DMS79 (cell line): ENCODE measurements around the gene SCG3.

Experiments used
- DNase-seq: peaks from one replicate; lab custom pipeline; 2025; lab: John Stamatoyannopoulos, UW

Gene SCG3

GRCh38 chr15:51678096-51678495, 3.2 kb upstream of the SCG3 start:
- no peak for DNase-seq

GRCh38 chr15:51680321-51680720, 982 bp upstream of the SCG3 start:
- no peak for DNase-seq

GRCh38 chr15:51687565-51687964, 6.3 kb downstream of the SCG3 start:
- DNase-seq: no peak

GRCh38 chr15:51688863-51689262, 7.6 kb downstream of the SCG3 start:
- no peak for DNase-seq

GRCh38 chr15:51692154-51692553, 10.9 kb downstream of the SCG3 start:
- no peak for DNase-seq

- DNase-seq: no peak
Measured at GRCh38 chr15:51696566-51696965, 15.3 kb downstream of the SCG3 start.

GRCh38 chr15:51697163-51697562, 15.9 kb downstream of the SCG3 start:
- DNase-seq: no peak

- no peak for DNase-seq
Measured at GRCh38 chr15:51699373-51699772, 18.1 kb downstream of the SCG3 start.

GRCh38 chr15:51702710-51703109, 21.4 kb downstream of the SCG3 start:
- no peak for DNase-seq

- no peak for DNase-seq
Measured at GRCh38 chr15:51706291-51706690, 25.0 kb downstream of the SCG3 start.

- DNase-seq: no peak
Measured at GRCh38 chr15:51706926-51707608, 25.8 kb downstream of the SCG3 start.

GRCh38 chr15:51708013-51708412, 26.7 kb downstream of the SCG3 start:
- DNase-seq: no peak

GRCh38 chr15:51709031-51709430, 27.7 kb downstream of the SCG3 start:
- DNase-seq: no peak

GRCh38 chr15:51714162-51714561, 32.9 kb downstream of the SCG3 start:
- DNase-seq: no peak

- no peak for DNase-seq
Measured at GRCh38 chr15:51714911-51715310, 33.6 kb downstream of the SCG3 start.

GRCh38 chr15:51718219-51718618, 36.9 kb downstream of the SCG3 start:
- peak; percentile 4 for DNase-seq

GRCh38 chr15:51718746-51719145, 37.4 kb downstream of the SCG3 start:
- no peak for DNase-seq

GRCh38 chr15:51720201-51720995, 39.1 kb downstream of the SCG3 start:
- no peak for DNase-seq

- DNase-seq: no peak
Measured at GRCh38 chr15:51721199-51721960, 40.1 kb downstream of the SCG3 start.

GRCh38 chr15:51724199-51724598, 42.9 kb downstream of the SCG3 start:
- no peak for DNase-seq

GRCh38 chr15:51724673-51725072, 43.4 kb downstream of the SCG3 start:
- no peak for DNase-seq

GRCh38 chr15:51726302-51727073, 45.2 kb downstream of the SCG3 start:
- DNase-seq: peak; percentile 37
